Natural killer cell (primary cell): ENCODE results near the gene RBBP8NL. TPM values are rescaled to one million over a fixed set of nuclear protein-coding genes. Genes with fewer than 3 reads are reported as not detected.

Experiments
- ATAC-seq, 3 donors: fragments of 150-1000 bp in 2 of 3; fragments of 200-7000 bp in 1 of 3; cut with Tn5 transposase; 1 replicate in 1 of 3; 2 replicates in 2 of 3; pipeline ENCODE4 v1.10.0; 2021; ENCODE audit warnings: mild to moderate bottlenecking in 2 of 3, moderate library complexity in 2 of 3
- DNase-seq, 2 donors: peaks; one replicate each; pipeline versions ENCODE4 v3.0.0 to v3.0.0-alpha.2; 2013 to 2021; ENCODE audit warnings: mixed read lengths in 1 of 2
- H3K27ac ChIP-seq: one replicate; pipeline ENCODE4 v1.5.1; 2013; ENCODE audit warnings: mild to moderate bottlenecking, low read length
- H3K27me3 ChIP-seq: one replicate; pipeline ENCODE4 v1.6.1; 2013; ENCODE audit warnings: low read length; ENCODE audit not compliant: control insufficient read depth, insufficient read depth
- H3K36me3 ChIP-seq: one replicate; pipeline ENCODE4 v1.6.1; 2013; ENCODE audit warnings: low read length; ENCODE audit not compliant: control insufficient read depth, insufficient read depth
- H3K4me1 ChIP-seq: one replicate; pipeline ENCODE4 v1.6.1; 2013; ENCODE audit warnings: low read length; ENCODE audit not compliant: control insufficient read depth, insufficient read depth
- H3K4me3 ChIP-seq: one replicate; pipeline ENCODE4 v1.5.1; 2013; ENCODE audit warnings: low read length
- H3K9me3 ChIP-seq: one replicate; pipeline ENCODE4 v1.6.1; 2013; ENCODE audit warnings: low read length; ENCODE audit not compliant: control insufficient read depth, insufficient read depth
- H3K27ac Mint-ChIP-seq, 2 donors: one replicate each; pipeline ENCODE4 v1.8.0; 2022; ENCODE audit warnings: mild to moderate bottlenecking in 2 of 2, mixed read lengths in 2 of 2, moderate library complexity in 1 of 2
- H3K27me3 Mint-ChIP-seq, 2 donors: one replicate each; pipeline ENCODE4 v1.8.0; 2022; ENCODE audit warnings: low read depth in 2 of 2, mixed read lengths in 2 of 2
- H3K36me3 Mint-ChIP-seq: one replicate; pipeline ENCODE4 v1.8.0; 2022; ENCODE audit warnings: mixed read lengths
- H3K4me1 Mint-ChIP-seq, 2 donors: one replicate each; pipeline ENCODE4 v1.8.0; 2022; ENCODE audit warnings: mixed read lengths in 2 of 2
- H3K4me3 Mint-ChIP-seq: one replicate; pipeline ENCODE4 v1.8.0; 2022; ENCODE audit warnings: mild to moderate bottlenecking, moderate library complexity, mixed read lengths
- H3K9me3 Mint-ChIP-seq, 2 donors: one replicate each; pipeline ENCODE4 v1.8.0; 2022; ENCODE audit warnings: mixed read lengths in 2 of 2
- CTCF ChIP-seq: fragments of 200-600 bp; IDR thresholded peaks from one replicate; pipeline ENCODE4 v1.8.0; 2022; ENCODE audit warnings: antibody characterized with exemption
- WGBS: methylation state at CpG from one replicate; pipeline ENCODE4 v1.1.7; 2013; ENCODE audit warnings: missing lambda C conversion rate; ENCODE audit not compliant: insufficient coverage; 5-methylcytosine and 5-hydroxymethylcytosine counted together
- intact Hi-C: fragments of 100-400 bp; cut with micrococcal nuclease; formaldehyde crosslinking; loops from one replicate; pipeline ENCODE4 v1.14.2; 2022
- total RNA-seq, 4 donors: library from RNA; stranded (reverse); fragments of 120-200 nt in 1 of 4; gene quantifications; one replicate each; pipeline versions ENCODE4 v1.2.3 to v1.2.4, GENCODE V29; 2013 to 2022

RBBP8NL gene
- total RNA-seq, 3 donors from 2014 or later (not counting 1 experiment from before 2014, with no cell fraction given): not detected

GRCh38 chr20:62425281-62426058 is 1.9 kb downstream of the RBBP8NL start:
- DNase-seq (no peak), ATAC-seq (no peak)
- no peaks in the 10 kb centered on the region for H3K36me3 Mint-ChIP-seq
- Histone ChIP-seq H3K9me3 (no peaks in the 10 kb centered on the region), H3K36me3 (no peaks in the 10 kb centered on the region), H3K4me3 (no peak overlapping the region), H3K4me1 (no peaks in the 10 kb centered on the region), H3K27ac (no peak overlapping the region), H3K27me3 (no peaks in the 10 kb centered on the region)
- H3K4me1 Mint-ChIP-seq: no peaks in the 10 kb centered on the region
- no peaks in the 10 kb centered on the region for H3K27me3 Mint-ChIP-seq
- no peak overlapping the region for H3K27ac Mint-ChIP-seq
- intact Hi-C loops: no loop called here
- H3K9me3 Mint-ChIP-seq: no peaks in the 10 kb centered on the region
- WGBS: 88% methylated on average over 21 of the region's 21 CpGs
- no peak for TF ChIP-seq CTCF
- no peak overlapping the region for H3K4me3 Mint-ChIP-seq

GRCh38 chr20:62424249-62425107 is 2.9 kb downstream of the RBBP8NL start:
- Histone ChIP-seq H3K4me3 (no peak overlapping the region), H3K27me3 (no peaks in the 10 kb centered on the region), H3K36me3 (no peaks in the 10 kb centered on the region), H3K4me1 (no peaks in the 10 kb centered on the region), H3K9me3 (no peaks in the 10 kb centered on the region), H3K27ac (no peak overlapping the region)
- Mint-ChIP-seq H3K9me3 (no peaks in the 10 kb centered on the region), H3K4me3 (no peak overlapping the region), H3K36me3 (no peaks in the 10 kb centered on the region), H3K4me1 (no peaks in the 10 kb centered on the region), H3K27me3 (no peaks in the 10 kb centered on the region), H3K27ac (no peak overlapping the region)
- no peak for TF ChIP-seq CTCF
- DNase-seq: no peak
- intact Hi-C loops: no loop called here
- 75% methylated on average over 23 of the region's 23 CpGs for WGBS
- ATAC-seq: no peak

GRCh38 chr20:62423326-62423706 is 4.0 kb downstream of the RBBP8NL start:
- no peaks in the 10 kb centered on the region for H3K4me1 ChIP-seq
- intact Hi-C loops: no loop called here
- WGBS: 50% methylated on average over 10 of the region's 10 CpGs
- no peak overlapping the region for H3K27ac Mint-ChIP-seq
- DNase-seq (no peak), ATAC-seq (no peak)
- H3K27me3 Mint-ChIP-seq: no peaks in the 10 kb centered on the region
- H3K4me3 ChIP-seq: no peak overlapping the region
- no peaks in the 10 kb centered on the region for H3K27me3 ChIP-seq
- no peaks in the 10 kb centered on the region for H3K4me1 Mint-ChIP-seq
- H3K27ac ChIP-seq: no peak overlapping the region
- no peaks in the 10 kb centered on the region for H3K9me3 Mint-ChIP-seq
- no peak for TF ChIP-seq CTCF
- no peak overlapping the region for H3K4me3 Mint-ChIP-seq
- no peaks in the 10 kb centered on the region for H3K9me3 ChIP-seq
- no peaks in the 10 kb centered on the region for H3K36me3 ChIP-seq
- no peaks in the 10 kb centered on the region for H3K36me3 Mint-ChIP-seq
